T-helper 1 cell (primary cell): Measurements from ENCODE around the gene SPATA31C1.
"Not testable (repeated sequence)": the region's sequence is repeated elsewhere in the genome, so short reads cannot be mapped to it uniquely, and the experiment has no call there.

Source experiments
- DNase-seq, 5 donors: peaks; one replicate each; pipeline ENCODE4 v3.0.0-alpha.2; 2012 to 2020

Gene SPATA31C1

DNA sequence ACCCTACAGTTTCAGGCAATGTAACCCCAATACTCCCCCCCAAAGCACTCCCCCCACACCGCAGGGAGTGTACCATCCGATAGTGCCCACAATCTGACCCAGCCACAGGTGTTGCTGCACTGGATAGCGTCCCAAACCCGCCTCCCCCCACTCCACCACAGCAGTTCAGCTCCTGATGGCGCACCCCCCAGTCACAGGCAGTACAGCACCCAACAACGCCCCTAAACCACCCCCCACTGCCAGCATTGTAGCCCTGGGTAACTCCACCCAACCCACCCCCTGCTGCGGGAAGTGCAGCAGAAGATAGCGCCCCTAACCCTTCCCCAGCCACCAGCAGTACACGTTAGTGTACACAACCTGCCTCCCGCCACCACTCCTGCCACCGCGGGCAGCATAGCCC, 20.6 kb downstream of the SPATA31C1 start:
- DNase-seq = not testable (repeated sequence)

GRCh38 chr9:87939096-87939495, 21.3 kb downstream of the SPATA31C1 start:
- not testable (repeated sequence) for DNase-seq

DNA sequence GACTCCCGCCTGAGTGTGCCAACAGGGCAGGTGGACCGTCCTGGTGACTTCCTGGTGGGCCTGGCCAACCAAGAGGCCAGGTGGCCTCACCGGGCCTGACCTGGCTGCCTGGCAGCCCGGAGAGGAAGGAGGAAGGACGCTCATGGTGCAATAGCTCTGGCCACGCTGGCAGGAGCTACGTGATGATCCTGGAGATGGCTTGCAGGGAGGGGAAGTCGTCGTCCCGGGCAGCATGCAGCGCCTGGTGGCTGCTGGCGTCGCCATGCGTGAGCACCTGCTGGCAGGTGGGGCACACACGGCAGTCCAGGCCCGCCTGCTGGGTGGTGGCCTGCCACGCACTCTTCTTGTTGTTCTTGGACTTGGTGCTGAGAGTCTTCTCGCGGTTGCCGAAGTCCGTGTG, 26.3 kb downstream of the SPATA31C1 start:
- no peak for DNase-seq

DNA sequence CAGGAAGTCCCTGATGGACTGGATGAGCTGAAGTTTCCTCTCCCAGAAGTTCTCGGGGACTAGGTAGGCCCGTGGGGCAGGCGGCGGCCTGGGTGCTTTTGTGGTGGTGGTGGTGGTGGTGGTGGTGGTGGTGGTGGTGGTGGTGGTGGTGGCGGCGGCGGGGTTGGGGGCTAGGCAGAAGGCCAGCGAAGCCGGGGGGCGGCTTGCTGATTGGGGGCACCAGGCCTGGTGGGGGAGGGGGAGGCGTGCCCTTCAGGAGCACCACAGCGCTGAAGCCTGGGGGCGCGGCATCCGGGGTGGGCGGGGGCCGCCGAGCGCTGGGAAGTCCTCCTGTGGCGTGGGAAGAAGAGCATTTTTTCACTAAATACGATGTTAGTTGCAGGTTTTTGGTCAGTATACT, 26.9 kb downstream of the SPATA31C1 start:
- no peak for DNase-seq

- no peak for DNase-seq
These were observed 32.5 kb downstream of the SPATA31C1 start for GRCh38 chr9:87950296-87950695.

GRCh38 chr9:87950765-87951488, 33.2 kb downstream of the SPATA31C1 start:
- DNase-seq = peak in 1 of 5 donors; percentile 24

- no peak for DNase-seq
These were observed 36.5 kb downstream of the SPATA31C1 start for GRCh38 chr9:87954230-87954629.

- DNase-seq = no peak
These were observed 40.1 kb downstream of the SPATA31C1 start for GRCh38 chr9:87957839-87958238.

DNA sequence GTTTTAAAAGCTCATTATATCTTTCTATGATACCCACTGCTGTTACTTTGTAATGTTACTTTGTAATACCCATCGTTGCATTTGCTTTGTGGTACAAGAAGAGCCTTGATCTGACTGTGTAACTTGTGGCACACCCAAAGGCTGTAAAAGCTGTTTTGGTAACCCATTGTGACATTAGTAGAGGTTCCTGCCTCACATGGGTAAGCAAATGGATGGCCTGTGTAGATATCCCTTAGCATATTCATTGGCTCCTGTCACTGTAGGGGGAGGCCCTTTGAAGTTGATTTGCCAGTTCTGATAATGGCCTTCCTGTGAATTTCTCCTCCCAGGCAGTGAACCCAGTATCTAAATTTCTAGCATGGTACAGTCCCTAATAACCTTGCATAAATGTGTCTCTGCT, 40.8 kb downstream of the SPATA31C1 start:
- DNase-seq = no peak

DNA sequence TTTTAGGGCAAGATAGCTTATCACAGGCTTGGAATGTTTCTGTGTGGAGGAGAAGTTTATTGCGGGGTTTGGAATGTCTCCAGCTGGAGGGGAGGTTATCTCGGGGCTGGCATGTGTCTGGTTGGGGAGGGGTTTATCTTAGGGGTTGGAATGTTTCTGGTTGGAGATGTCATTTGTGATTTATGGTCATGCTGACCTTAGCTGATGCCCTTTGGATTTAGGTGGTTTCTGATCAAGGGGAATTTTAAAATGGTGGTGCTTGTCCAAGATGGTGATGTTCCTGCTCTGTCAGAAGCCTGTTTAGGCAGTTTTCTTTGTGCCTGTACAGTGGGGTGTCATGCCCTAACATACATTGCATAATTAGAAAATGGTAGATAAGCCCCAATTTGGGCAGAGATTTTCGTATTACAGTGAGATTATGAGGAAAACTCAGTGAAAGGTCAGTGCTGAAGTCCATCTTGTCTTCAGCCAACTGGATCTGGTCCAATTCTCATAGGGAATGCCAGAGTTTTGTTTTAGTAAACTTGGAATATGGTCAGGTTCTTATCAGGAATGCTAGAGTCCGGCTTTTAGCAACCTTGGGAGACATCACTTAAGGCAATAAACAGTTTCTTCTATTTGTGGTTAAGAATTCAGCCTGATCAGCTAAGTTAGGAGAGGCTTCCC, 42.3 kb downstream of the SPATA31C1 start:
- no peak for DNase-seq

DNA sequence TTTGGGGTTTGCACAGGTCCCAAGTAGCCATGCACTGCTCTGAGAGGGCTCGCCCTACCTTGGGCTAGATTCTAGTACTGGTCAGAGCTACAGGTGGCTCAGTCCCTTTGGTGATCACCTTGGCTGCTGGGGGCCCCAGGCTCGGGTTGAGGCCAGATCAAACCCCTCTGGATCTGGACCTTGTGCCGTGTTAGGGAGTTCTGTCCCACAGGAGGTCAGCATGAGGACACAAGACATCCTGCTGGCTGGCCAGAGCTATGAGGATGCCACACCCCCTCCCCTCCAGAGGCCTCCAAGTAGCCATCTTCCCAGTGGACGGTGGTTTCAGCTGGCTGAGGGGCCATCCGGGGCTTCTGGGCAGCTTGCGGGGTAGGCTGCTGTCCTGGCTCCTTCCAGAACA, 46.0 kb downstream of the SPATA31C1 start:
- no peak for DNase-seq

DNA sequence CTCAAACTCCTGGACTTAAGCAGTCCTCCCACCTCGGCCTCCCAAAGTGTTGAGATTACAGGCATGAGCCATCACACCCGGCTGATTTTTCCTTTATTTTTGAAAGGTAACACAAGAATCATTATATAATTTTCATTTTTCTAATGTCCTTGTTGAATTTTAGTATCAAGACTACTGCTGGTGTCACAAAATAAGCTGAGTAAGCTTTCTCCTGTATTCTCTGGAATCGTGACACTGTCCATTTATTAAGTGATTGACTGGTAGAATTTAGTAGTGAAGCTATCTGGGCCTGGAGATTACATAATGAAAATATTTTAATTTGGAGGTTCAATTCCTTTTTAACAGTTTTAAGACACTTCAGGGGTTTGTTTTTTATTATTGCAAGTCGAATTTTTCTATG, 47.1 kb downstream of the SPATA31C1 start:
- no peak for DNase-seq

- DNase-seq = no peak
These were observed 50.4 kb downstream of the SPATA31C1 start for GRCh38 chr9:87968155-87968554.

DNA sequence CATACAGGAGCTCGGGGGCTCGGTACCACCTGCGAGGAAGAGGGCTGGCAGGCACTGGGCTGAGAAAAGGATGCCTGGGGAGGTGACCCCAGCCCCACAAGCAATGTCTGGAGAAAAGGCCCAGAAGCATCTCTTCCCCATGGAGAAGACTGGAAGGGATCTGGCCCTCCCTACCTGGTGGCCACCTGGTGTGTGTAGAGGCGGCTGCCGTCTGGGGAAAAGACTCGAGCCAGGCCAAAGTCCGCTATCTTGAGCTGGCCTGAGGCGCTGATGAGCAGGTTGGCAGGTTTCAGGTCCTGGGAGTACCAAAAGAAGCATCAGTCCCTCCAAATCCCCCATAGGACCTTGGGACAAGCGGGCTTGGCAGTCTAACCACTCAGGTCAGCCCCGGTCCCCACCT, 52.8 kb downstream of the SPATA31C1 start:
- DNase-seq = no peak

- DNase-seq = no peak
These were observed 55.4 kb downstream of the SPATA31C1 start for GRCh38 chr9:87973122-87973521.
